KMS-11 (cell line): ENCODE data around the gene PRKD1.
"Not testable (repeated sequence)": the region's sequence is repeated elsewhere in the genome, so short reads cannot be mapped to it uniquely, and the experiment has no call there.

Experiments used
- H2AFZ ChIP-seq: fragments of 200-600 bp; sonication (generic); 2 replicates; pipeline ENCODE4 v1.6.1; 2016; ENCODE audit warnings: antibody characterized with exemption, mixed run types, low read depth
- H3K27ac ChIP-seq: fragments of 200-600 bp; sonication (generic); 2 replicates; pipeline ENCODE4 v1.6.1; 2016; ENCODE audit warnings: mild to moderate bottlenecking, mixed run types
- H3K27me3 ChIP-seq: fragments of 200-600 bp; sonication (generic); 2 replicates; pipeline ENCODE4 v1.6.1; 2017; ENCODE audit warnings: mild to moderate bottlenecking, low read depth, mixed run types, moderate library complexity; ENCODE audit not compliant: insufficient read depth
- H3K36me3 ChIP-seq: fragments of 200-600 bp; sonication (generic); 2 replicates; pipeline ENCODE4 v1.6.1; 2017; ENCODE audit warnings: mild to moderate bottlenecking, mixed run types; ENCODE audit not compliant: insufficient read depth
- H3K4me1 ChIP-seq: fragments of 200-600 bp; sonication (generic); 2 replicates; pipeline ENCODE4 v1.6.1; 2016; ENCODE audit warnings: mild to moderate bottlenecking, low read depth, mixed run types; ENCODE audit not compliant: poor library complexity, severe bottlenecking
- H3K4me2 ChIP-seq: fragments of 200-600 bp; sonication (generic); 2 replicates; pipeline ENCODE4 v1.7.0; 2016; ENCODE audit warnings: mild to moderate bottlenecking, mixed run types
- H3K4me3 ChIP-seq: fragments of 200-600 bp; sonication (generic); IDR thresholded peaks from 2 replicates; pipeline ENCODE4 v1.6.1; 2017; ENCODE audit warnings: low read depth, low read length, mixed read lengths; ENCODE audit not compliant: insufficient read depth
- H3K79me2 ChIP-seq: fragments of 200-600 bp; sonication (generic); 2 replicates; pipeline ENCODE4 v1.6.1; 2016; ENCODE audit warnings: low read depth, mixed run types; ENCODE audit not compliant: insufficient read depth
- H3K9ac ChIP-seq: fragments of 200-600 bp; sonication (generic); 2 replicates; pipeline ENCODE4 v1.6.1; 2016; ENCODE audit warnings: mild to moderate bottlenecking, mixed run types
- H4K20me1 ChIP-seq: fragments of 200-600 bp; sonication (generic); 2 replicates; pipeline ENCODE4 v1.6.1; 2016; ENCODE audit warnings: mild to moderate bottlenecking, mixed run types; ENCODE audit not compliant: insufficient read depth
- CTCF ChIP-seq: fragments of 200-600 bp; sonication (generic); conservative IDR thresholded peaks from 2 replicates; pipeline ENCODE4 v1.6.1; 2017; ENCODE audit warnings: low read depth, mild to moderate bottlenecking, antibody characterized with exemption, low read length, moderate library complexity, mixed read lengths

The PRKD1 gene

GRCh38 chr14:29842228-29842627 lies 85.4 kb downstream of the PRKD1 start:
- H3K36me3 ChIP-seq: no peaks in the 10 kb centered on the region
- no peaks in the 10 kb centered on the region for H3K27me3 ChIP-seq
- no peak overlapping the region for H3K9ac ChIP-seq
- H4K20me1 ChIP-seq: no peaks in the 10 kb centered on the region
- no peak overlapping the region for H3K4me2 ChIP-seq
- H3K4me1 ChIP-seq: peaks cover 13% of the 10 kb centered on the region
- H2AFZ ChIP-seq: no peak overlapping the region
- no peak for TF ChIP-seq CTCF
- no peak overlapping the region for H3K4me3 ChIP-seq
- no peak overlapping the region for H3K27ac ChIP-seq
- H3K79me2 ChIP-seq: no peaks in the 10 kb centered on the region

- H3K4me2 ChIP-seq, H3K27ac ChIP-seq, H3K27me3 ChIP-seq, H3K4me1 ChIP-seq, H3K36me3 ChIP-seq, H3K9ac ChIP-seq, H2AFZ ChIP-seq, H4K20me1 ChIP-seq, H3K79me2 ChIP-seq, H3K4me3 ChIP-seq: not testable (repeated sequence)
These were observed 87.2 kb downstream of the PRKD1 start for GRCh38 chr14:29840369-29840892.

- not testable (repeated sequence) for H3K4me3 ChIP-seq, H3K4me1 ChIP-seq, H3K27me3 ChIP-seq, H4K20me1 ChIP-seq, H3K4me2 ChIP-seq, H2AFZ ChIP-seq, H3K27ac ChIP-seq, H3K9ac ChIP-seq, H3K36me3 ChIP-seq, H3K79me2 ChIP-seq
These were observed 88.0 kb downstream of the PRKD1 start for GRCh38 chr14:29839691-29840090.

DNA sequence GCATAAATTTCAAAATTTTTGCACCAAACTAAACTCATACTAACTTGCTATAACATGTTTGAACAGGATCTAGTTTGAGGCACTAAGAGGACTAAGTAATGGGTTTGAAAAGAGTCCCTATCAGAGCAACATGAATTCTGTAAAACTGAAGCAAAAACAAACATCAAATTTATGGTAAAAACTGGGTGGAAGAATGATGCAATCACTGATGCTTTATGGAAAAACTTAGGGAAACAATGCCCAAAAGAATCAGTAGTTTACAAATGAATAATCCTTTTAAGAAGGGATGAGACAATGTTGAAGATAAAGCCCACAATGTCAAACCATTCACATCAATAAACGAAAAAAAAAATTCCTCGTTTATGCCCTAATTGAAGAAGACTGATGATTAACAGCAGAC lies 88.9 kb downstream of the PRKD1 start:
- no peaks in the 10 kb centered on the region for H3K79me2 ChIP-seq
- TF ChIP-seq CTCF: no peak
- H3K4me3 ChIP-seq: no peak overlapping the region
- H3K27me3 ChIP-seq: no peaks in the 10 kb centered on the region
- H3K27ac ChIP-seq: no peak overlapping the region
- H3K4me1 ChIP-seq: no peaks in the 10 kb centered on the region
- H2AFZ ChIP-seq: no peak overlapping the region
- no peak overlapping the region for H3K9ac ChIP-seq
- no peaks in the 10 kb centered on the region for H3K36me3 ChIP-seq
- H3K4me2 ChIP-seq: no peak overlapping the region
- no peaks in the 10 kb centered on the region for H4K20me1 ChIP-seq

GRCh38 chr14:29836395-29836794 lies 91.3 kb downstream of the PRKD1 start:
- H3K4me3 ChIP-seq: no peak overlapping the region
- no peak overlapping the region for H3K27ac ChIP-seq
- no peak overlapping the region for H2AFZ ChIP-seq
- H3K27me3 ChIP-seq: no peaks in the 10 kb centered on the region
- no peak for TF ChIP-seq CTCF
- H3K9ac ChIP-seq: no peak overlapping the region
- no peaks in the 10 kb centered on the region for H3K36me3 ChIP-seq
- H3K4me1 ChIP-seq: no peaks in the 10 kb centered on the region
- no peak overlapping the region for H3K4me2 ChIP-seq
- H3K79me2 ChIP-seq: no peaks in the 10 kb centered on the region
- no peaks in the 10 kb centered on the region for H4K20me1 ChIP-seq
